T-helper 9 cell (primary cell): ENCODE results near the gene UNC13A.
A peak's percentile ranks its signal among the peaks of the same experiment; 100 is the strongest.

Experiments
- DNase-seq: peaks from one replicate; pipeline ENCODE4 v3.0.0-alpha.2; 2020
- total RNA-seq, 2 donors: gene quantifications; one replicate each; lab custom pipeline; 2026; lab: John Stamatoyannopoulos, UW

Gene UNC13A
- total RNA-seq: 0 to 0.21 reads per million in 2 donors

DNA sequence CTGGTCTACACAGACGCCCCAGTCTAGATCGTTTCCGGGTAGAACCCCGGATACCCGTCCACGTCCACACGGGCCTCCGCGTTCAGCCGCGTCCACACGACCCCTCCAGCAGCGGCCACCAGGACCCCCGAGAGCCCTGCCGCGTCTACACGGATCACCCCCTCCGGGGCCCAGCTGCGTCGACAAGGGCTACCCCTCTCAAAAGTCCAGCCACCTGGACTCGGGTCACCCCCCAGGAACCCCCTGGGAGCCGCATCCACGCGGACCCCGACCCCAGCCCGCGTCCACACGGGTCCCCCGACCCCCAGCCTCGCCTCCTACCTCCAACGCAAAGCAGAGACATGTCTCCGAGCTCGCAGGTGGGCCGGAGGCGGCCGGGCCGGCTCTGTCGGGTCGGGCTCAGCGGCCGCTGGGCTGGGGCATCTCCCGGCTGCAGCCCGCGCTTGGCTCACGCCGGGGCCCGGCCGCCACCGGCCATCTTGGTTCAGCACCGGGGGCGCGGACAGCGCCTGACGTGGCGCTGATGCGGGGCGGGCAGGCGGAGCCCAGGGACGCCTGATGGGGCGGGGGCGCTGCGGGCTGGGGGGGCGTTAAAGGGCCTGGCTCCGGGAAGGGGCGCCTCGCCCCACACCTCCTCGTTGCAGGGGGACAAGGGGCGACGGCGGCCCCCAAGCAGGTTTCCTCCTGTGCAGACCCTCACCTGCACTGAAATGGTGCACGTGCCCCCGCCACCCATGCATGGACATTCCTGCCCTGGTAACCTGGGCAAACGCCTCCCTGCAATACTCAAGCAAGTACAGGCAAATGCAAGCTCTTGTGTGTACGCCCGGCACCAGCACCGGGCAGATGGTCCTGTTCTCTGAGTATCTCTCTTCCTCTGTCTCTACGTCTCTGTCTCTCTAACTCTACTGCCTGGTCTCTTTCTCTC lies at the start of gene UNC13A:
Gene UNC13A (minus strand): TSS at position 498 of the 928 bp plus-strand sequence. CDS start 155 bp downstream, at position 343.
- peak; percentile 48 for DNase-seq

DNA sequence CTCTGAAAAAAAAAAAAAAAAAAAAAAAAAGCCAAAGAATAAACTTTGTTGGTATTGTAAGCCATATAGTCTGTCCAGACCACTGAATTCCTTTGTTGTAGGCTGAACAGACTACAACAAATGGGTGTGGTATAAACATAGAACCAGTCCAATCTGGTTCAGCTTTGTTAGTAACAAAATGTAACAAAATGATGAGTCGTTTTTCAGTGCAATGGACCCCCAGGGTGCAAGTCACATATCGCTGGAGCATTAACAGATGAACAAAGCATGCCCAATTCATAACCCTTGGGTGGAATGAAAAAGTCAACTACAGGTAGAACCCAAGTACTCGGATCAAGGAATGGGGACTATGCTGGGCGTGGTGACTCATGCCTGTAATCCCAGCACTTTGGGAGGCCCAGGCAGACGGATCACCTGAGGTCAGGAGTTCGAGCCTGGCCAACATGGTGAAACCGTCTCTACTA lies 49.6 kb upstream of the UNC13A start:
- DNase-seq: no peak

DNA sequence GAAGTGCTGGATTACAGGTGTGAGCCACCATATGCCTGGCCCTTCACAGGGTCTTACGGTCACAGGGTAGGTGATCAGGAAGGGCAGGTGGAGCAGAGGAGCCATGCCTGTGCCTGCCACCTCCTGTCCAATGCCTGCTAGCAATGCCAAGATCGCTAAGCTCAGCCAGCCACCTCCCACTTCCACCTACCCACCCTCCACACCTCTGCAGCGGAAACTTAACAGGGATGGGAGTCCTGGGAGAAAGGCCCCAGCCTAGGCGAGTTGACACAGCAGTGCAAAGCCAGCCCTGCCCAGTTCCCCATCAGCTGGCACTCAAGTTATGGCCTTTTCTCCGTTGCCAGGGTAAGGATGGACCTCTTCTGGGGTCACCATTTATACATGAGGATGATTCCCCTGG lies 47.3 kb upstream of the UNC13A start:
- no peak for DNase-seq

DNA sequence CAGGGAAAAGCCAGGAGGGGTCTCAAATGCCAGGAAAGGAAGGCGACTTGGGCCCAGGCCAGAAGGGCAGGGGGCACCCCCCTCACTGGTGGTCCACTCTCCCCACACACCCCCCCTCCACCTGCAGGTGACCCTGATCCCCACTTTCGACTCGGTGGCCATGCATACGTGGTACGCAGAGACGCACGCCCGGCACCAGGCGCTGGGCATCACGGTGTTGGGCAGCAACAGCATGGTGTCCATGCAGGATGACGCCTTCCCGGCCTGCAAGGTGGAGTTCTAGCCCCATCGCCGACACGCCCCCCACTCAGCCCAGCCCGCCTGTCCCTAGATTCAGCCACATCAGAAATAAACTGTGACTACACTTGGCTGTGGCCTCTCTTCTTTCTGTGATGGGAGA lies 46.0 kb upstream of the UNC13A start:
- DNase-seq: no peak

DNA sequence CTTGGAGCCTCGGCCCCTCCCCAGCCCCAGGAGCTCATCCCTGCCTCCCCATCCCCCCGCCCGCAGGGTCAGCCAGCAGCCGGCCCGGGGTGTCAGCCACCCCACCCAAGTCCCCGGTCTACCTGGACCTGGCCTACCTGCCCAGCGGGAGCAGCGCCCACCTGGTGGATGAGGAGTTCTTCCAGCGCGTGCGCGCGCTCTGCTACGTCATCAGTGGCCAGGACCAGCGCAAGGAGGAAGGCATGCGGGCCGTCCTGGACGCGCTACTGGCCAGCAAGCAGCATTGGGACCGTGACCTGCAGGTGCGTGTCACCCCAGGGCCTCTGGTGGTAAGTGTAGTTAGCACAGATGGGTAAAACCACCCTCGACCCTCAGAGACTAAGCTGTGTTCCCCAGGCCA lies 45.0 kb upstream of the UNC13A start:
- no peak for DNase-seq

DNA sequence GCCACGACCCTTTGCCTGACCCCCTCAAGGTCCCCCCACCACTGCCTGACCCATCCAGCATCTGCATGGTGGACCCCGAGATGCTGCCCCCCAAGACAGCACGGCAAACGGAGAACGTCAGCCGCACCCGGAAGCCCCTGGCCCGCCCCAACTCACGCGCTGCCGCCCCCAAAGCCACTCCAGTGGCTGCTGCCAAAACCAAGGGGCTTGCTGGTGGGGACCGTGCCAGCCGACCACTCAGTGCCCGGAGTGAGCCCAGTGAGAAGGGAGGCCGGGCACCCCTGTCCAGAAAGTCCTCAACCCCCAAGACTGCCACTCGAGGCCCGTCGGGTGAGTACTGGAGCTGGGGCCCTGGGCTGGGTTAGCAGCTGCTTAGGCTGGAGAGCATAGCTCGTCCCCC lies 39.7 kb upstream of the UNC13A start:
- no peak for DNase-seq

DNA sequence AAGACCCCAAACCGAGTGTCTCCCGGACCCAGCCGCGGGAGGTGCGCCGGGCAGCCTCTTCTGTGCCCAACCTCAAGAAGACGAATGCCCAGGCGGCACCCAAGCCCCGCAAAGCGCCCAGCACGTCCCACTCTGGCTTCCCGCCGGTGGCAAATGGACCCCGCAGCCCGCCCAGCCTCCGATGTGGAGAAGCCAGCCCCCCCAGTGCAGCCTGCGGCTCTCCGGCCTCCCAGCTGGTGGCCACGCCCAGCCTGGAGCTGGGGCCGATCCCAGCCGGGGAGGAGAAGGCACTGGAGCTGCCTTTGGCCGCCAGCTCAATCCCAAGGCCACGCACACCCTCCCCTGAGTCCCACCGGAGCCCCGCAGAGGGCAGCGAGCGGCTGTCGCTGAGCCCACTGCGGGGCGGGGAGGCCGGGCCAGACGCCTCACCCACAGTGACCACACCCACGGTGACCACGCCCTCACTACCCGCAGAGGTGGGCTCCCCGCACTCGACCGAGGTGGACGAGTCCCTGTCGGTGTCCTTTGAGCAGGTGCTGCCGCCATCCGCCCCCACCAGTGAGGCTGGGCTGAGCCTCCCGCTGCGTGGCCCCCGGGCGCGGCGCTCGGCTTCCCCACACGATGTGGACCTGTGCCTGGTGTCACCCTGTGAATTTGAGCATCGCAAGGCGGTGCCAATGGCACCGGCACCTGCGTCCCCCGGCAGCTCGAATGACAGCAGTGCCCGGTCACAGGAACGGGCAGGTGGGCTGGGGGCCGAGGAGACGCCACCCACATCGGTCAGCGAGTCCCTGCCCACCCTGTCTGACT lies 39.0 kb upstream of the UNC13A start:
- no peak for DNase-seq

DNA sequence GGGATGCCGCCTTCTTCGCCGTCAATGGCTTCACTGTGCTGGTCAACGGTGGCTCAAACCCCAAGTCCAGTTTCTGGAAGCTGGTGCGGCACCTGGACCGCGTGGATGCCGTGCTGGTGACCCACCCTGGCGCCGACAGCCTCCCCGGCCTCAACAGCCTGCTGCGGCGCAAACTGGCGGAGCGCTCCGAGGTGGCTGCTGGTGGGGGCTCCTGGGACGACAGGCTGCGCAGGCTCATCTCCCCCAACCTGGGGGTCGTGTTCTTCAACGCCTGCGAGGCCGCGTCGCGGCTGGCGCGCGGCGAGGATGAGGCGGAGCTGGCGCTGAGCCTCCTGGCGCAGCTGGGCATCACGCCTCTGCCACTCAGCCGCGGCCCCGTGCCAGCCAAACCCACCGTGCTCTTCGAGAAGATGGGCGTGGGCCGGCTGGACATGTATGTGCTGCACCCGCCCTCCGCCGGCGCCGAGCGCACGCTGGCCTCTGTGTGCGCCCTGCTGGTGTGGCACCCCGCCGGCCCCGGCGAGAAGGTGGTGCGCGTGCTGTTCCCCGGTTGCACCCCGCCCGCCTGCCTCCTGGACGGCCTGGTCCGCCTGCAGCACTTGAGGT lies 38.1 kb upstream of the UNC13A start:
- no peak for DNase-seq

DNA sequence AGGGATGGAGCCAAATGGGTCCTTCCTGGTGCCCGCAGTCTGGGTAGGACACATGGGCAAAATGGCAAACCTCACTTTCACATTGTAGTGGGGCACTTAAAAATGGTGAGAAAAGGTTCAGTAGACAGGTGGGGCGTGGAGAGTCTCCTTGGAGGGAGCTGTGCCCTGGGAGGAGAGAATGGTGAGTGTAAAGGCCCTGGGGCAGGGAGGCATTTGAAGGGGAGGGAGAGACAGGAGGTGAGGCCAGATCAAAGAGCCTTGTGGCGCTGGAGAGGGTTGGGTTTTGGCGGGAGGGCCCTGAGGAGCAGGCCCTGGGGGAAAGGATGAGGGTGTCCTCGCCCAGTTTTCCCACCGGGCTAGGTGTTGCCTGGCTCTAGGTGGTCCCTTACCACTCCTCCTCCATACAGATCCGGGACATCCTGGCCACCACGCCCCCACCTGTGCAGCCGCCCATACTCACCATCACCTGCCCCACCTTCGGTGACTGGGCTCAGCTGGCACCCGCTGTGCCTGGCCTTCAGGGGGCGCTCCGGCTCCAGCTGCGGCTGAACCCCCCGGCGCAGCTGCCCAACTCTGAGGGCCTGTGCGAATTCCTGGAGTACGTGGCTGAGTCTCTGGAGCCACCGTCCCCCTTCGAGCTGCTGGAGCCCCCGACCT lies 37.4 kb upstream of the UNC13A start:
- no peak for DNase-seq

DNA sequence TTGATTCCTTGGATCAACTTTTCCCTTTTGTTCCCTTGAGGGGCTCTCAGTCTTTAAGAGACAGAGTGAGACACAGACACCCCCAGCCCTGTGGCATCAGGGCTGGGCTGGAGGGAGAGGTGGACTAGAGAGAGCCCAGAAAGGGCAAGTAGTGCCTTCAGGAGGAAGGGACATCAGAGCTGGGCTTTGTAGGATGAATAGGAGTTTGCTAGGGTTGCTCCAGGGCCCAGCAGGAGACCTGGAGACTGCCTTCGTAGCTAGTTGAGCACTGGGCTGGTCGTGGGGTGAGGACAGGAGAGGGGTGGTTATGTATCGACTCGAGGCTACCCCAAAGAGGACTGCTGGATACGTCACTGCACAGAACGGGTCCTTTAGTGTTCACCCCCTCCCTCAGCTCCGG lies 36.5 kb upstream of the UNC13A start:
- DNase-seq: no peak

DNA sequence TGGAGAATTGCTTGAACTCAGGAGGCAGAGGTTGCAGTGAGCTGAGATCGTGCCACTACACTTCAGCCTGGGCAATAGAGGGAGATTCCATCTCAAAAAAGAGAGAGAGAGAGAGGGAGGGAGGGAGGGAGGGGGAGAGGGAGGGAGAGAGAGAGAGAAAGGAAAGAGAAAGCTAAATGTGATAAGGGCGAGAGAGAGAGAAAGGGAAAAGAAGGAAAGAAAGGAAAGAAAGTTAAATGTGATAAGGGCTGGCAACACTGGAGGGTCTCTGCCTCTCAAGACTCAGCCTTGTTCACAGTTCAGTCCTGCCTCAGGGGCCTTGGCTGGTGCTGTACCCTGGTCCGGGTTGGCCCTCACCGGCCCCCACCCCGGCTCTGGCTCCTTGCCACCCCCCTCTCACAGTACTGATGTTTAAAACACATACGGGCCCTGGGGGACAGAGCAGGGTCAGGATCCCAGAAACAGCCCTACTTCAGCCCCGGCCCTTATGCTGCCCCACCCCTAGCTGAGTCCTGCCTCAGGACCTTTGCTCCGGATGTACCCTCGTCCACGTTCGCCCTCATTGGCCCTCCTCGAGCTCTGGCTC lies 34.6 kb upstream of the UNC13A start:
- no peak for DNase-seq

DNA sequence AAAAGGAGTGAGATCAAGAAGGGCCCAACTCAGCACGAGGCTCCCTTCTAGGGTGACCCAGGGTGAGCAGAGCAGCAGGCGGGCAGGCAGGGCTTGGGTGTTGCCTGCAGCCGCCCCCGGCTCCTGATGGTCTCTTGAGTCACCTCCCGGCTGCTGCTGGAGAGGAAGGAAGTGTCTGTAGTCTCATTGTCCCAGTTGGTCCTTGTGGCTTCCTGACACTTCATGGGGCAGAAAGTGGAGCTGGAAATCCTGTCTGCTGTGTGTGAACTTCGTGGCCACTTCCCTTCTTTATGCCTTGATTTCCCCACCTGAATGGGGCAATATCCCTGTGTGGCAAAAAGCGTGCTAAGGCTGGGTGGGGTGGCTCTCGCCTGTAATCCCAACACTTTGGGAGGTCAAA lies 33.7 kb upstream of the UNC13A start:
- no peak for DNase-seq

DNA sequence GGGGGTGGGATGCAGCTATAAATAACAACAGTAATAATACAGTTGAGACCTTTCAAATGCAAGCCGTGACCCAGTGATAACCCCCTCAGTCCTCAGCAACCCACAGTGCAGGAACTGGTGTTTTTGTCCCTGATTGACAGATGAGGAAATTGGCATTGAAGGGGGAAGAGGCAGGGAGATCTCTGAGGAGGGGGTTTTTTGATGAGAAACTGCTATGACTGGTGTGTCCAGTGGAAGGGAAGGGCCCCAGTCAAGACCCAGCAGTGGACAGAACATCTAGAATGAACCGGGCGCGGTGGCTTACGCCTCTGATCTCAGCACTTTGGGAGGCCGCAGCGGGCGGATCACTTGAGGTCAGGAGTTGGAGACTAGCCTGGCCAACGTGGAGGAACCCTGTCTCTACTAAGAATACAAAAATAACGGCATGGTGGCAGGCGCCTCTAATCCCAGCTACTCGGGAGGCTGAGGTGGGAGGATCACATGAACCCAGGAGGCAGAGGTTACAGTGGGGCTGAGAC lies 33.0 kb upstream of the UNC13A start:
- no peak for DNase-seq

DNA sequence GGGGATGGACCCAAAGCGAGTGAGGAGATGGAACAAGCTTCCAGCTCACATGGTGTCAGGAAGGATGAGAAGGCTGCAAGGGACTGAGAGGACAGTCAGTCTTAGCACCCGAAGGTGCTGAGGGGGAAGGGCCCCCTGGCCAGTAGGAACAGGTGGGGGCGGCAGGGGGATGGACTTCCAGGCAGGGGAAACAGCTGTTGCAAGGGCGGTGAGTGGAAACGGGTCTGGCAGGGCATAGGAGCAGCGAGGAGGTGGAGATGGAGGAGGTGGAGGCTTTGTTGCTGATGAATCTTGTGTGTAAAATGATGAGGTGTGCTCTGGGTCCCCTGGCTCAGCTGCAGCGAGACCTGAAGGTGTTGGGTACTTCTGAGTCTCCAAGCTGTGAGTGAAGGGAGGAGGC lies 32.3 kb upstream of the UNC13A start:
- no peak for DNase-seq

DNA sequence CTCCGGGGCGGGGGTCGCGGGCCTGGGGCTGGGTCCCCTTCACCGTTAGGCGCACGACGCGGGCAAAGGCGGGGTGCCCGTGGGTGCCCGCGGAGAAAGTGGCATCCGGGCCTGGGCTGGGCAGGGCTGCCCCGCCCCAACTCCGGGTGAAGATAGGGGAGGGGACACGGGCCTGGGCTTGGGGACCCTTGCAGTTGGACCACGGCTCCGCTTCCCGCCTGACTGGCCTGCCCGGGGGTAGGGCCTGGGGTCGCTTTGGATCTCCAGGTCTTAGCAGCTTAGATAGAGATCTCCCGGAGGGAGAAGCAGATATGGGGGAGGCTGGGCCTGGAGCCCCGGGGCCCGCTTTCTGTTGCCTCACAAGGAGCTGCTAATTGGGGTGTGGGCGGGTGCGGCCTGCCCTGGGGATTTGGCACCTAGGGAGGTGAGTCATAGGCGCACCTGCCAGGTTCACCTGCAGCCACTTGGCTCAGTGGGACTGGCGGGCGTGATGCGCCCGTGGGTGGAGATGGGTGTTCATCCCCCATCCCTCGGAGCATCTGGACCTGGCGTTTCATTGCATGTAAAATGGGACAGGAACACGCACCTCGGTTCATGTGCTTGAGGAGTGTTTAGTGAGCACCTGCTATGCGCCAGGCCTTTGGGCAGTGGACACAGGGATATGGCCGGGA lies 31.7 kb upstream of the UNC13A start:
- DNase-seq: peak; percentile 12

DNA sequence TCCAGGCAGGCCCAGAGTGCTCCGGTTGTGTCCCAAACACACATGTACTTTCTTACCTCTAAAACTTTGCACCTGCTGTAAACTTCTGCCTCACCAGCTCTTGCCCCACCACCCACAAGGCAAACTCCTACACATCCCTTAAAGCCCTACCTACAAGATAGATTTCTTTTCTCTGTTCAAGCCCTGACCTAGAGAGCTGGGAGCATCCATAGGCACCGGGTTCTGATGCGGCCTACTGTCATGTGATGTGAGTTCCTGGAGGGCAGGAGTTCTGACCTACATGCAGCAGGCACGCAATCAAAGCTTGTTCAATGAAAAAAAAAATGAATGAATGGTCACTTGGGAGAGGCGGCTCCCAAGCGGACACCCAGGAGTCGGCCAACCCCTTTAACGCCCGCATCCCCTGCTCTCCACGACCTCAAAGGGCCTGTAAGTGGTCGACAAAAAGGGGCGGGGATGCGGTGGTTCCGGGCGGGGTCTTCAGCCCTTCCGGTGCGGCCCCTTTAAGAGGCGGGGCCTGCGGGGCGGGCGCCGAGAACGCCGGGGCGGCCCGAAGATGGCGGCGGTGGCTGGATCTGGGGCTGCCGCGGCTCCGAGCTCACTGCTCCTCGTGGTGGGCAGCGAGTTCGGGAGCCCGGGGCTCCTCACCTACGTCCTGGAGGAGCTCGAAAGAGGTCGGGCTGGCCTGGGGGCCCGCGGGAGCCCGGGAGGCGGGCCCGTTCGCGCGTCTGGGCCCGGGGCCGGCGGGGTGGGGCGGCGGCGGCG lies 31.0 kb upstream of the UNC13A start, which contains the start of gene MAP1S:
Gene MAP1S (plus strand): TSS at position 534 of the 765 bp plus-strand sequence. CDS start 23 bp downstream, at position 557.
- peak; percentile 47 for DNase-seq

DNA sequence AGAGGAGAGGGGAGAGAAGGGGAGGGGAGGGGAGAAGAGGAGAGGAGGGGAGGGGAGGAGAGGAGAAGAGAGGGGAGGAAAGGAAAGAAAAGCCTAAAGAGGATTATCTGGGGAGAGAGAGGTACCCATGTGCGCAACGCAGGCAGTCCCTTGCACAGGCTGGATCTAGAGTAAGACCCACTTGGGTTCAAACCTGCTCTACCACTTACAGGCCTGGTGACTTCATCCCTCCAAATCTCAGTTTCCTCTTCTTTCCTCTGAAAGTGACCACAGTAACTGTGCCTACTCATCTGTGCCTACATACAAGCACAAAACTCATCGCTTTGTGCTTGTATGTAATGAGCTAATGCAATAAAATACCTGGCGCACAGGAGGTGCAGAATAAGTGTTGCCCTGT lies 30.4 kb upstream of the UNC13A start:
- no peak for DNase-seq

DNA sequence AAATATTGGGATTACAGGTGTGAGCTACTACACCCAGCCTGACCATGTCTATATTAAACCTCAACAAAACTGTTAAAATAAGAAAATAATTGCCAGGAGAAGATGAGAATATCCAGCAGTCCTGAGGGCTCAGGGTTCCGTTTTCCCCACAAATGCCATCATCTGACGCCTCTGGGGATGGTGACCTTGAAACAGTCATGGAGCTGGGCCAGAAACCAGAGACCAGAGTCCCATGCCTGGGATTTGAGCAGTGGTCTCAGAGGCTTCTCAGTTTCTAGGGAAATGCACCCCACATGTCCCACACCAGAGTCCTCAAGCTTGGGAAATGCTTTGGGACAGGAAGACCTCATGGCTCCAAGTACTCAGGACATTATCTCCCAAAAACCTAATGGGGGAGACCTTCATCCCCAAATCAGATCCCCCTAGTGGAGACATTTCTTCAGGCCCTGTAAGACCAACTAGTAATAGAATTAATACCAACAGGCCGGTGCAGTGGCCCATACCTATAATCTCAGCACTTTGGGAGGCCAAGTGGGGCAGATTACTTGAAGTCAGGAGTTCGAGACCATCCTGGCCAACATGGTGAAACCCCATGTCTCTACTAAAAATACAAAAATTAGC lies 28.3 kb upstream of the UNC13A start:
- no peak for DNase-seq

DNA sequence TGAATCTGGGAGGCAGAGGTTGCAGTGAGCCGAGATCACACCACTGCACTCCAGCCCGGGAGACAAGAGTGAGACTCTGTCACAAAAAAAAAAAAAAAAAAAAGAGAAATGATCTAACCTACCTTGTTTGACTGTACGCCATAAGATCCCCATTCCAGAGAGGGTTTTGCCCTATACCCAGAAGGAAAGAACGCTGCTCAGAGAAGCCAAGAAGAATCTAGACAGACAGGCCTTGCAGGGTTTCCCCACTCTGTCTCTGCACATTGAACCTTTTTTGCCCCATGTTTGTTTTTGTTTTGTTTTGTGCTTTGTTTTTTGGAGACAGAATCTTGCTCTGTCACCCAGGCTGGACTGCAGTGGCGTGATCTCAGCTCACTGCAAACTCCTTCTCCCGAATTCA lies 23.7 kb upstream of the UNC13A start:
- no peak for DNase-seq

DNA sequence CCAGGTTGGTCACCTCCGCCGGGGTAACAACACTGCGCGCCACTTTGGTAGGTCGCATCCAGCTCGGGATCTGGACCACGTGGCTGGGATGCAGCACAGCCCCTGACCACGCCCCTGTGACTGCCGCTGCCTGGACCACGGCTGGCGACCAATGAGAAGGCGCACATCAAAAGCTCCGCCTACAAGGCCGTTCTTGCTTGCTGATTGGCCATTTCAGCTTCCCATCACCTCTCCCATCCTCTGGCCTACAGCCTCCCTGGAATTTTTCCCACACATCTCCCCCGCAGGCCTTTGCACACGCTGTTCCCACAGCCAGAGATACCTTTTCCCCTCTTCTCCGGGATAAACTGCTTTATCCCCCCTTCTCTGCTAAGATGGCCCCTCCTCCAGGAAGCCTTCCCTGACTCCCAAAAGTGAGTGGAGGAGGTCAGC lies 18.6 kb upstream of the UNC13A start:
- no peak for DNase-seq
